NCI-H524 (cell line): ENCODE measurements around the gene HOXA11.

Experiments
- DNase-seq, 2 experiments: peaks; one replicate each; lab custom pipeline; 2025; lab: John Stamatoyannopoulos, UW

Gene HOXA11

GRCh38 chr7:27205325-27206280 lies 20.6 kb upstream of the HOXA11 start:
- DNase-seq, result peak in 1 of 2 experiments; percentile 17

- DNase-seq, result peak in 1 of 2 experiments; percentile 47
Measured at GRCh38 chr7:27204851-27205322, 19.9 kb upstream of the HOXA11 start.

GRCh38 chr7:27203964-27204594 lies 19.0 kb upstream of the HOXA11 start:
- DNase-seq, result no peak

- no peak for DNase-seq
Measured at GRCh38 chr7:27203365-27203953, 18.4 kb upstream of the HOXA11 start.

- DNase-seq, result no peak
Measured at GRCh38 chr7:27202862-27203134, 17.8 kb upstream of the HOXA11 start.

GRCh38 chr7:27202018-27202861 lies 17.2 kb upstream of the HOXA11 start:
- no peak for DNase-seq

- DNase-seq, result peak in 1 of 2 experiments; percentile 26
Measured at GRCh38 chr7:27201580-27202017, 16.6 kb upstream of the HOXA11 start.

- peak in 1 of 2 experiments; percentile 54 for DNase-seq
Measured at GRCh38 chr7:27200761-27201579, 15.9 kb upstream of the HOXA11 start.

- peak; percentile 53 to 73 for DNase-seq
Measured at GRCh38 chr7:27199849-27200760, 15.1 kb upstream of the HOXA11 start, which contains the start of gene HOXA13. Gene HOXA13 (minus strand): TSS chr7:27200091. CDS start chr7:27200077, 14 bp downstream.

GRCh38 chr7:27198871-27199801 lies 14.1 kb upstream of the HOXA11 start:
- peak; percentile 7 to 32 for DNase-seq

- DNase-seq, result no peak
Measured at GRCh38 chr7:27198138-27198841, 13.3 kb upstream of the HOXA11 start.

GRCh38 chr7:27197137-27198042 lies 12.4 kb upstream of the HOXA11 start:
- no peak for DNase-seq

GRCh38 chr7:27196287-27196767 lies 11.3 kb upstream of the HOXA11 start:
- DNase-seq, result peak; percentile 48 to 72

GRCh38 chr7:27194686-27195379 lies 9.8 kb upstream of the HOXA11 start:
- no peak for DNase-seq

GRCh38 chr7:27194002-27194352 lies 8.9 kb upstream of the HOXA11 start:
- no peak for DNase-seq

- DNase-seq, result no peak
Measured at GRCh38 chr7:27193335-27194001, 8.4 kb upstream of the HOXA11 start.
